GM12873 (cell line): ENCODE results near the gene MBD3.

Experiments used
- CTCF ChIP-seq: IDR thresholded peaks from 2 replicates; pipeline ENCODE4 v1.5.1; 2012; ENCODE audit warnings: low read depth, mild to moderate bottlenecking, moderate library complexity, low read length, control low read depth; ENCODE audit not compliant: insufficient read depth; ENCODE audit errors: missing control alignments

Gene MBD3

GRCh38 chr19:1579222-1579621 is 13.4 kb downstream of the MBD3 start:
- TF ChIP-seq CTCF: no peak

GRCh38 chr19:1577929-1578618 is 14.6 kb downstream of the MBD3 start:
- no peak for TF ChIP-seq CTCF

- no peak for TF ChIP-seq CTCF
Observed at GRCh38 chr19:1577090-1577928, 15.4 kb downstream of the MBD3 start.

- TF ChIP-seq CTCF: no peak
Observed at GRCh38 chr19:1576242-1577089, 16.2 kb downstream of the MBD3 start.

GRCh38 chr19:1575323-1576241 is 17.1 kb downstream of the MBD3 start:
- no peak for TF ChIP-seq CTCF

GRCh38 chr19:1574354-1575136 is 18.1 kb downstream of the MBD3 start:
- TF ChIP-seq CTCF: no peak
